ENCODE measurements around the gene ZNF799.
A peak's percentile ranks its signal among the peaks of the same experiment; 100 is the strongest.
"Not testable (repeated sequence)": the region's sequence is repeated elsewhere in the genome, so short reads cannot be mapped to it uniquely, and the experiment has no call there.

Gene ZNF799

GRCh38 chr19:12400633-12401502, at the start of gene ZNF799:
Gene ZNF799, minus strand, starts transcription at chr19:12401271. Its CDS starts 201 bp downstream, at chr19:12401070.
- H3K36me3 ChIP-seq (ENCODE audit: control insufficient read depth, insufficient read depth, low read length), result no peaks in the 10 kb centered on the region
- peak within 1 kb of the TSS; percentile 65 for H3K9ac ChIP-seq (ENCODE audit: low read depth, low read length)
- peaks cover 3% of the 10 kb centered on the region for H3K27me3 ChIP-seq (ENCODE audit: control insufficient read depth, insufficient read depth, low read length)
- peak within 1 kb of the TSS; percentile 75 for H3K4me3 ChIP-seq (ENCODE audit: low read depth, low read length)
- H3K9me3 ChIP-seq (ENCODE audit: control insufficient read depth, insufficient read depth, low read length), result no peaks in the 10 kb centered on the region
- H3K4me1 ChIP-seq (ENCODE audit: control insufficient read depth, insufficient read depth, low read length), result no peaks in the 10 kb centered on the region

DNA sequence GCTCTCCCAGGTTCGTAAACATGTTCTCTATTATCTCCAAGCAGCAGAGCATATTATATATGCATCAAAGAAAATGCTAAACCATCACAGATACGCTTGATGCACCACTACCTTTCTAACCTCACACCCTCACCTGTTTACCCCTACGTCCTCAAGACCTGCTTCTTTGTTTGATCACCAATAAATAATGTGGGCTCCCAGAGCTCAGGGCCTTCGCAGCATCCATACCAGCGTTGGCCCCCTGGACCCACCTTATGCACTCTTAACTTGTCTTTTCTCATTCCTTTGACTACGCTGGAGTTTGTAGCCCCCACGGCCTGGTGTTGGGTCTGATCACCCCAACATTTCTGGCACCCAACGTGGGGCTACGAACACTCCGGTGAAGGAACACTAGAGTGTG, 49.8 kb upstream of the ZNF799 start:
- H3K9me3 ChIP-seq (ENCODE audit: control insufficient read depth, insufficient read depth, low read length), result peaks cover 19% of the 10 kb centered on the region
- no peak overlapping the region for H3K9ac ChIP-seq (ENCODE audit: low read depth, low read length)
- H3K36me3 ChIP-seq (ENCODE audit: control insufficient read depth, insufficient read depth, low read length), result no peaks in the 10 kb centered on the region
- H3K27me3 ChIP-seq (ENCODE audit: control insufficient read depth, insufficient read depth, low read length), result no peaks in the 10 kb centered on the region
- H3K4me3 ChIP-seq (ENCODE audit: low read depth, low read length), result no peak overlapping the region
- no peaks in the 10 kb centered on the region for H3K4me1 ChIP-seq (ENCODE audit: control insufficient read depth, insufficient read depth, low read length)

DNA sequence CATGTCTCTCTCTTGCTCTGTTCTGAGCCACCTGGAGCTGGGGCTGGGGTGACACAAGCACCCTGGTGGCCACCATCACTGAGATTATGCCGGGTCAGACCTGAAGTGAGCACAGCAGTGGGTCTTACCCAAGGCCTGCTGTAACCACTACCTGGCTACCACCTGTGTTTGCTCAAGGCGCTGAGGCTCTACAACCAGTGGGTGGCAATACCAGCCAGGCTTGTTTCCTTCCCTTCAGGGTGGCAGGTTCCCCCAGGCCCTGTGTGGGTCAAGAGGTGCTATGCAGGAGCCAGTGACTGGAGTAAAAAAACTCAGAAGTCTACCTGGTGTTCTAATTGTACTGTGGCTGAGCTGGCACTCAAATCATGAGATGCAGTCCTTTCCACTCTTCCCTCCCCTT, 47.7 kb upstream of the ZNF799 start:
- no peak overlapping the region for H3K4me3 ChIP-seq (ENCODE audit: low read depth, low read length)
- no peaks in the 10 kb centered on the region for H3K27me3 ChIP-seq (ENCODE audit: control insufficient read depth, insufficient read depth, low read length)

GRCh38 chr19:12440541-12441316, 39.7 kb upstream of the ZNF799 start, which contains the start of gene ZNF443:
Gene ZNF443, minus strand, starts transcription at chr19:12441021. Its CDS starts 107 bp downstream, at chr19:12440914.
- H3K36me3 ChIP-seq (ENCODE audit: control insufficient read depth, insufficient read depth, low read length), result no peaks in the 10 kb centered on the region
- H3K27me3 ChIP-seq (ENCODE audit: control insufficient read depth, insufficient read depth, low read length), result no peaks in the 10 kb centered on the region
- no peaks in the 10 kb centered on the region for H3K4me1 ChIP-seq (ENCODE audit: control insufficient read depth, insufficient read depth, low read length)
- no peaks in the 10 kb centered on the region for H3K9me3 ChIP-seq (ENCODE audit: control insufficient read depth, insufficient read depth, low read length)
- peak within 1 kb of the TSS; percentile 79 for H3K9ac ChIP-seq (ENCODE audit: low read depth, low read length)
- H3K4me3 ChIP-seq (ENCODE audit: low read depth, low read length), result peak within 1 kb of the TSS; percentile 75

More for the DNA sequence above, 47.7 kb upstream of the ZNF799 start:
- H3K36me3 ChIP-seq (ENCODE audit: control insufficient read depth, insufficient read depth, low read length), result no peaks in the 10 kb centered on the region
- no peak overlapping the region for H3K9ac ChIP-seq (ENCODE audit: low read depth, low read length)
- no peaks in the 10 kb centered on the region for H3K4me1 ChIP-seq (ENCODE audit: control insufficient read depth, insufficient read depth, low read length)
- peaks cover 17% of the 10 kb centered on the region for H3K9me3 ChIP-seq (ENCODE audit: control insufficient read depth, insufficient read depth, low read length)

- not testable (repeated sequence) for H3K9me3 ChIP-seq (ENCODE audit: control insufficient read depth, insufficient read depth, low read length); H3K4me1 ChIP-seq (ENCODE audit: control insufficient read depth, insufficient read depth, low read length); H3K36me3 ChIP-seq (ENCODE audit: control insufficient read depth, insufficient read depth, low read length); H3K27me3 ChIP-seq (ENCODE audit: control insufficient read depth, insufficient read depth, low read length)
- Histone ChIP-seq H3K9ac (ENCODE audit: low read depth, low read length) (peak overlapping the region; percentile 79), H3K4me3 (ENCODE audit: low read depth, low read length) (peak overlapping the region; percentile 75)
These were observed 38.8 kb upstream of the ZNF799 start for GRCh38 chr19:12439686-12440540.

DNA sequence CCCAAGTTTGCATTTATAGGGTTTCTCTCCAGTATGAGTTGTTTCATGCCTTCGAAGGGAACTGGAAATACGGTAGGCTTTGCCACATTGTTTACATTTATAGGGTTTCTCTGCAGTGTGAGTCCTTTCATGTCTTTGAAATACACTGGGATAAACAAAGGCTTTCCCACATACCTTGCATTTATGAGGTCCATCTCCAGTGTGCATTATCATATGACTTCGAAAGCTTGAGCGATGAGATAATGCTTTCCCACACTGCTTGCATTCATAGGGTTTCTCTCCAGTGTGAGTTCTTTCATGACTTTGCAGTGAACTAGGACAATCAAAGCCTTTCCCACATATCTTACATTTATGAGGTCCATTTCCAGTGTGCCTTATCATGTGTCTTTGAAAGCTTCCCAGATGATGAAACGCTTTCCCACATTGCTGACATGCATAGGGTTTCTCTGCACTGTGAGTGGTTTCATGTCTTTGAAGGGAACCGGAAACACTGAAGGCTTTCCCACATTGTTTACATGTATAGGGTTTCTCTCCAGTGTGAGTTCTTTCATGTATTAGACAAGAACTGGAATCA, 29.7 kb upstream of the ZNF799 start:
- not testable (repeated sequence) for H3K4me1 ChIP-seq (ENCODE audit: control insufficient read depth, insufficient read depth, low read length); H3K27me3 ChIP-seq (ENCODE audit: control insufficient read depth, insufficient read depth, low read length); H3K9me3 ChIP-seq (ENCODE audit: control insufficient read depth, insufficient read depth, low read length); H3K9ac ChIP-seq (ENCODE audit: low read depth, low read length); H3K4me3 ChIP-seq (ENCODE audit: low read depth, low read length)
- H3K36me3 ChIP-seq (ENCODE audit: control insufficient read depth, insufficient read depth, low read length), result peaks cover 11% of the 10 kb centered on the region

DNA sequence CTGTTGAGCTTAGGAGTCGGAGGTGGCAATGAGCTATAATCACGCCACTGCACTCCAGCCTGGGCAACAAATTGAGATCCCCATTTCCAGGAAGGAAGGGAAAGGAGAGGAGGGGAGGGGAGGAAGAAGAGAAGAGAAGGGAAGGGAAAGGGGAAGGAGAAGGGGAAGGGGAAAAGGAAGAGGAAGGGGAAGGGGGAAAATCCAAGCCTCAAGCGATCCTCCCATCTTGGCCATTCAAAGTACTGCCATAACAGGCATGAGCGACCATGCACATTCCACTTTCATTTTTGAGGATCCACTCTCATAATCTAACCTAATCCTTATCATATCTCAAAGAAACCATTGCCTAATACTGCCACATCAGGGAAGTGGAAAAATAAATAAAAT, 24.8 kb upstream of the ZNF799 start:
- Histone ChIP-seq H3K4me3 (ENCODE audit: low read depth, low read length) (no peak overlapping the region), H3K4me1 (ENCODE audit: control insufficient read depth, insufficient read depth, low read length) (no peaks in the 10 kb centered on the region), H3K36me3 (ENCODE audit: control insufficient read depth, insufficient read depth, low read length) (peaks cover 8% of the 10 kb centered on the region), H3K9me3 (ENCODE audit: control insufficient read depth, insufficient read depth, low read length) (peaks cover 6% of the 10 kb centered on the region), H3K27me3 (ENCODE audit: control insufficient read depth, insufficient read depth, low read length) (no peaks in the 10 kb centered on the region), H3K9ac (ENCODE audit: low read depth, low read length) (no peak overlapping the region)

DNA sequence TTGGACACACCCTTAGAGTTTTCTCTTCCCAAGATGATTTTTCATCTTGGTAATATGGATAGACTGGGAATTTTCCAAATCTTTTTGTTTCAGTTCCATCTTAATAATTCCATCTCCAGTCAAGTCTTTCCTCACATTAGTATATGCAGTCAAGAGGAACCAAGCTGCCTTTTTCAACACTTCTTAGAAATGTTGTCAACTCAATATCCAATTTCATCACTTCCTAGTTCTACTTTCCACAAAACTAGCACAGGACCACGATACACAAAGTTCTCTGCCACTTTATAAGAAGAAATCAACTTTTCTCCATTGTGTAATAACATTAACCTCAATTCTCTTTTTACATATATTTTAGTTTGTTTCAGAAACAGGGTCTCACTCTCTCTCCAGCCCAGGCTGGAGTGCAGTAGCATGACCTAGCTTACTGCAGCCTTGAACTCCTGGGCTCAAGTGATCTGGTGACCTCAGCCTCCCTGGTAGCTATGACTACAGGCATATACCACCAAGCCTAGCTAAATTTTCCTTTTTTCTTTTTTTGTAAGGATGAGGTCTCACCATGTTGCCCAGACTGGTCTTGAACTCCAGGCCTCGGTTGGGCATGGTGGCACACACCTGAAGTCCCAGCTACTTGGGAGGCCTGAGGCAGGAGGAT, 24.3 kb upstream of the ZNF799 start:
- H3K4me1 ChIP-seq (ENCODE audit: control insufficient read depth, insufficient read depth, low read length), result no peaks in the 10 kb centered on the region
- H3K27me3 ChIP-seq (ENCODE audit: control insufficient read depth, insufficient read depth, low read length), result no peaks in the 10 kb centered on the region
- H3K9ac ChIP-seq (ENCODE audit: low read depth, low read length), result no peak overlapping the region
- peaks cover 5% of the 10 kb centered on the region for H3K36me3 ChIP-seq (ENCODE audit: control insufficient read depth, insufficient read depth, low read length)
- H3K4me3 ChIP-seq (ENCODE audit: low read depth, low read length), result no peak overlapping the region
- H3K9me3 ChIP-seq (ENCODE audit: control insufficient read depth, insufficient read depth, low read length), result peaks cover 6% of the 10 kb centered on the region

GRCh38 chr19:12417273-12417672, 16.2 kb upstream of the ZNF799 start:
- not testable (repeated sequence) for H3K36me3 ChIP-seq (ENCODE audit: control insufficient read depth, insufficient read depth, low read length)

GRCh38 chr19:12411893-12412292, 10.8 kb upstream of the ZNF799 start:
- H3K9me3 ChIP-seq (ENCODE audit: control insufficient read depth, insufficient read depth, low read length), result peaks cover under 1% of the 10 kb centered on the region
- no peaks in the 10 kb centered on the region for H3K36me3 ChIP-seq (ENCODE audit: control insufficient read depth, insufficient read depth, low read length)

More at GRCh38 chr19:12417273-12417672, 16.2 kb upstream of the ZNF799 start:
- H3K4me1 ChIP-seq (ENCODE audit: control insufficient read depth, insufficient read depth, low read length); H3K9ac ChIP-seq (ENCODE audit: low read depth, low read length); H3K4me3 ChIP-seq (ENCODE audit: low read depth, low read length); H3K27me3 ChIP-seq (ENCODE audit: control insufficient read depth, insufficient read depth, low read length): not testable (repeated sequence)
- peaks cover 15% of the 10 kb centered on the region for H3K9me3 ChIP-seq (ENCODE audit: control insufficient read depth, insufficient read depth, low read length)

More at GRCh38 chr19:12411893-12412292, 10.8 kb upstream of the ZNF799 start:
- no peak overlapping the region for H3K4me3 ChIP-seq (ENCODE audit: low read depth, low read length)
- H3K27me3 ChIP-seq (ENCODE audit: control insufficient read depth, insufficient read depth, low read length), result no peaks in the 10 kb centered on the region
- H3K4me1 ChIP-seq (ENCODE audit: control insufficient read depth, insufficient read depth, low read length), result no peaks in the 10 kb centered on the region
- no peak overlapping the region for H3K9ac ChIP-seq (ENCODE audit: low read depth, low read length)

Measured in iPS-15b (cell line).